K562 (cell line): ENCODE measurements around the gene NTRK1. TPM values are rescaled to one million over a fixed set of nuclear protein-coding genes. Genes with fewer than 3 reads are reported as not detected.

Experiments
- DNMT1 ChIP-seq: fragments of 450-650 bp; IDR thresholded peaks from 2 replicates; pipeline ENCODE4 v1.6.1; 2016; ENCODE audit warnings: antibody characterized with exemption, mild to moderate bottlenecking
- FOXK2 ChIP-seq, 2 experiments: fragments of 450-650 bp; IDR thresholded peaks in 1 of 2; conservative IDR thresholded peaks in 1 of 2; 2 replicates each; pipeline ENCODE4 v1.6.1; 2016; ENCODE audit warnings: low read depth in 2 of 2, mild to moderate bottlenecking in 1 of 2
- RB1 ChIP-seq: fragments of 450-650 bp; IDR thresholded peaks from 2 replicates; pipeline ENCODE4 v1.6.1; 2017; ENCODE audit warnings: low read depth, mild to moderate bottlenecking
- SAP30 ChIP-seq: fragments of 200-600 bp; sonication (generic); IDR thresholded peaks from 2 replicates; pipeline ENCODE4 v1.6.1; 2012; ENCODE audit warnings: borderline replicate concordance, low read depth, mild to moderate bottlenecking, moderate library complexity, low read length, control low read depth, inconsistent platforms; ENCODE audit not compliant: insufficient read depth, poor library complexity, severe bottlenecking
- SMARCC2 ChIP-seq: fragments of 450-650 bp; IDR thresholded peaks from 2 replicates; pipeline ENCODE4 v1.6.1; 2017; ENCODE audit warnings: antibody characterized with exemption, moderate library complexity, mild to moderate bottlenecking, low read depth
- TARDBP ChIP-seq: fragments of 450-650 bp; IDR thresholded peaks from 2 replicates; pipeline ENCODE4 v1.6.1; 2016
- ZNF407 ChIP-seq: fragments of 450-650 bp; IDR thresholded peaks from 2 replicates; pipeline ENCODE4 v1.6.1; 2016; ENCODE audit warnings: low read depth
- polyA plus RNA-seq, 8 experiments: library from polyadenylated mRNA; depleted of rRNA in 4 of 8; stranded (reverse) in 5 of 8; unstranded in 3 of 8; fragments of >200 nt; fragmentation: Nextera tagmentation in 2 of 8; fragmentation: Illumina TruSeq in 1 of 8; extraction: Ambion mirVana in 2 of 8; extraction: Trizol in 1 of 8; gene quantifications; 2 replicates each; pipeline versions ENCODE4 v1.2.1 to v1.2.3, GENCODE V29; 2011 to 2014; ENCODE audit warnings: inconsistent platforms in 1 of 8, missing spikeins in 1 of 8
- total RNA-seq, 7 experiments: library from RNA; depleted of rRNA in 6 of 7; stranded (reverse); fragments of >200 nt in 6 of 7; fragmentation: Illumina TruSeq in 2 of 7; extraction: Trizol in 2 of 7; gene quantifications; 2 replicates each; pipeline versions ENCODE4 v1.2.1 to v1.2.3, GENCODE V29; 2011 to 2021; ENCODE audit warnings: low replicate concordance in 1 of 7
- TF ChIP-seq, protein P1 (sequence below): sonication (generic); formaldehyde crosslinking; IDR thresholded peaks from 2 replicates; pipeline ENCODE4 v1.8.0; 2023; ENCODE audit warnings: mild to moderate bottlenecking, missing genetic modification reagents
- TF ChIP-seq, protein P2 (sequence below), 2 experiments: IDR thresholded peaks; 2 replicates each; pipeline ENCODE4 v1.6.1; 2012; ENCODE audit warnings: improper control_type of control experiment in 2 of 2, low read depth in 2 of 2, low read length in 2 of 2, borderline replicate concordance in 1 of 2
- TF ChIP-seq, protein P3 (sequence below): fragments of 200-800 bp; sonication (Bioruptor generic); IDR thresholded peaks from 2 replicates; pipeline ENCODE4 v1.6.1; 2017; ENCODE audit warnings: missing genetic modification characterization, missing compliant biosample characterization

NTRK1 gene
- total and polyA plus RNA-seq, 9 of the 15 experiments (the other 6 are each of a cell fraction or from before 2014, with no cell fraction given): 0.46 to 30.0 (median 7.9) TPM

- TF ChIP-seq ZNF407: peak; percentile 84
- TF ChIP-seq DNMT1: peak; percentile 60; the same call in 1 of the 2 replicates
- TF ChIP-seq FOXK2 (conservative IDR thresholded peaks at IDR 0.05 in 1 of 2, IDR thresholded peaks at IDR 0.05 in 1 of 2; ENCODE audit: low read depth in 2 of 2): peak; percentile 61 to 86; a peak in 3 of 4 replicates
- TF ChIP-seq TARDBP: no peak
- TF ChIP-seq, protein P1, sequence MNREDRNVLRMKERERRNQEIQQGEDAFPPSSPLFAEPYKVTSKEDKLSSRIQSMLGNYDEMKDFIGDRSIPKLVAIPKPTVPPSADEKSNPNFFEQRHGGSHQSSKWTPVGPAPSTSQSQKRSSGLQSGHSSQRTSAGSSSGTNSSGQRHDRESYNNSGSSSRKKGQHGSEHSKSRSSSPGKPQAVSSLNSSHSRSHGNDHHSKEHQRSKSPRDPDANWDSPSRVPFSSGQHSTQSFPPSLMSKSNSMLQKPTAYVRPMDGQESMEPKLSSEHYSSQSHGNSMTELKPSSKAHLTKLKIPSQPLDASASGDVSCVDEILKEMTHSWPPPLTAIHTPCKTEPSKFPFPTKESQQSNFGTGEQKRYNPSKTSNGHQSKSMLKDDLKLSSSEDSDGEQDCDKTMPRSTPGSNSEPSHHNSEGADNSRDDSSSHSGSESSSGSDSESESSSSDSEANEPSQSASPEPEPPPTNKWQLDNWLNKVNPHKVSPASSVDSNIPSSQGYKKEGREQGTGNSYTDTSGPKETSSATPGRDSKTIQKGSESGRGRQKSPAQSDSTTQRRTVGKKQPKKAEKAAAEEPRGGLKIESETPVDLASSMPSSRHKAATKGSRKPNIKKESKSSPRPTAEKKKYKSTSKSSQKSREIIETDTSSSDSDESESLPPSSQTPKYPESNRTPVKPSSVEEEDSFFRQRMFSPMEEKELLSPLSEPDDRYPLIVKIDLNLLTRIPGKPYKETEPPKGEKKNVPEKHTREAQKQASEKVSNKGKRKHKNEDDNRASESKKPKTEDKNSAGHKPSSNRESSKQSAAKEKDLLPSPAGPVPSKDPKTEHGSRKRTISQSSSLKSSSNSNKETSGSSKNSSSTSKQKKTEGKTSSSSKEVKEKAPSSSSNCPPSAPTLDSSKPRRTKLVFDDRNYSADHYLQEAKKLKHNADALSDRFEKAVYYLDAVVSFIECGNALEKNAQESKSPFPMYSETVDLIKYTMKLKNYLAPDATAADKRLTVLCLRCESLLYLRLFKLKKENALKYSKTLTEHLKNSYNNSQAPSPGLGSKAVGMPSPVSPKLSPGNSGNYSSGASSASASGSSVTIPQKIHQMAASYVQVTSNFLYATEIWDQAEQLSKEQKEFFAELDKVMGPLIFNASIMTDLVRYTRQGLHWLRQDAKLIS (CRISPR knock-in tag): no peak
- no peak for TF ChIP-seq SAP30
- TF ChIP-seq, protein P2, sequence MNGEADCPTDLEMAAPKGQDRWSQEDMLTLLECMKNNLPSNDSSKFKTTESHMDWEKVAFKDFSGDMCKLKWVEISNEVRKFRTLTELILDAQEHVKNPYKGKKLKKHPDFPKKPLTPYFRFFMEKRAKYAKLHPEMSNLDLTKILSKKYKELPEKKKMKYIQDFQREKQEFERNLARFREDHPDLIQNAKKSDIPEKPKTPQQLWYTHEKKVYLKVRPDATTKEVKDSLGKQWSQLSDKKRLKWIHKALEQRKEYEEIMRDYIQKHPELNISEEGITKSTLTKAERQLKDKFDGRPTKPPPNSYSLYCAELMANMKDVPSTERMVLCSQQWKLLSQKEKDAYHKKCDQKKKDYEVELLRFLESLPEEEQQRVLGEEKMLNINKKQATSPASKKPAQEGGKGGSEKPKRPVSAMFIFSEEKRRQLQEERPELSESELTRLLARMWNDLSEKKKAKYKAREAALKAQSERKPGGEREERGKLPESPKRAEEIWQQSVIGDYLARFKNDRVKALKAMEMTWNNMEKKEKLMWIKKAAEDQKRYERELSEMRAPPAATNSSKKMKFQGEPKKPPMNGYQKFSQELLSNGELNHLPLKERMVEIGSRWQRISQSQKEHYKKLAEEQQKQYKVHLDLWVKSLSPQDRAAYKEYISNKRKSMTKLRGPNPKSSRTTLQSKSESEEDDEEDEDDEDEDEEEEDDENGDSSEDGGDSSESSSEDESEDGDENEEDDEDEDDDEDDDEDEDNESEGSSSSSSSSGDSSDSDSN (IDR thresholded peaks at IDR 0.05; ENCODE audit: borderline replicate concordance in 1 of 2, low read depth in 2 of 2, low read length in 2 of 2): 0 out of 4 replicates have a peak, but pooled peaks of 1 of the 2 experiments have one; percentile 33
- peak; percentile 75; the same call in 1 of the 2 replicates for TF ChIP-seq SMARCC2
- TF ChIP-seq, protein P3, sequence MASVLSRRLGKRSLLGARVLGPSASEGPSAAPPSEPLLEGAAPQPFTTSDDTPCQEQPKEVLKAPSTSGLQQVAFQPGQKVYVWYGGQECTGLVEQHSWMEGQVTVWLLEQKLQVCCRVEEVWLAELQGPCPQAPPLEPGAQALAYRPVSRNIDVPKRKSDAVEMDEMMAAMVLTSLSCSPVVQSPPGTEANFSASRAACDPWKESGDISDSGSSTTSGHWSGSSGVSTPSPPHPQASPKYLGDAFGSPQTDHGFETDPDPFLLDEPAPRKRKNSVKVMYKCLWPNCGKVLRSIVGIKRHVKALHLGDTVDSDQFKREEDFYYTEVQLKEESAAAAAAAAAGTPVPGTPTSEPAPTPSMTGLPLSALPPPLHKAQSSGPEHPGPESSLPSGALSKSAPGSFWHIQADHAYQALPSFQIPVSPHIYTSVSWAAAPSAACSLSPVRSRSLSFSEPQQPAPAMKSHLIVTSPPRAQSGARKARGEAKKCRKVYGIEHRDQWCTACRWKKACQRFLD (CRISPR knock-in tag): peak; percentile 59; the same call in 1 of the 2 replicates
- TF ChIP-seq RB1: no peak
Measured at GRCh38 chr1:156862997-156863599, 2.4 kb downstream of the NTRK1 start (continued).
